Measurements from ENCODE around the gene ZNF69. TPM values are rescaled to one million over a fixed set of nuclear protein-coding genes. Genes with fewer than 3 reads are reported as not detected.

The ZNF69 gene
- total and polyA plus RNA-seq, 2 of the 4 experiments (the other 2 are of a cell fraction): 2.7 to 12.0 TPM

- H4K5ac ChIP-seq (ENCODE audit: low read depth, low read length): no peak overlapping the region
- in situ Hi-C loops (cut with MboI; ENCODE audit: low sequenced_read_pairs): no loop called here
- no peak overlapping the region for H3K4me3 ChIP-seq (ENCODE audit: insufficient read depth, low read depth, low read length)
- intact Hi-C loops (cut with micrococcal nuclease): no loop called here
- DNase-seq: no peak
- no peak overlapping the region for H4K8ac ChIP-seq (ENCODE audit: low read depth in 2 of 2, low read length in 2 of 2)
- no peak overlapping the region for H3K14ac ChIP-seq (replicated peaks; ENCODE audit: low read depth, low read length)
- H3K4ac ChIP-seq (ENCODE audit: low read depth, low read length): no peak overlapping the region
- H3K79me1 ChIP-seq (ENCODE audit: low read depth in 1 of 2, low read length in 2 of 2): no peaks in the 10 kb centered on the region; a peak in 1 of 4 replicates
- H2BK20ac ChIP-seq (ENCODE audit: low read depth, low read length): no peak overlapping the region
- no peaks in the 10 kb centered on the region for H3K27me3 ChIP-seq (ENCODE audit: control insufficient read depth, insufficient read depth, low read length)
- BruUV-seq (replicated peaks): no TSS peak
- no peak overlapping the region for H3K23ac ChIP-seq (ENCODE audit: low read depth, low read length)
- H3K9me1 ChIP-seq (ENCODE audit: insufficient read depth, low read length): no peaks in the 10 kb centered on the region
- H3K27ac ChIP-seq (ENCODE audit: insufficient read depth, low read length): no peak overlapping the region
- H2BK120ac ChIP-seq (ENCODE audit: low read depth, low read length): no peak overlapping the region
- H2BK5ac ChIP-seq (ENCODE audit: low read depth, low read length, poor library complexity, severe bottlenecking): no peak overlapping the region
- H3K9me3 ChIP-seq (ENCODE audit: control insufficient read depth, insufficient read depth, low read length): peaks cover 29% of the 10 kb centered on the region
- H3K56ac ChIP-seq (ENCODE audit: extremely low read depth, insufficient read depth, low read length): no peak overlapping the region
- H4K91ac ChIP-seq (ENCODE audit: insufficient read depth, low read depth, low read length): no peak overlapping the region
- no peak overlapping the region for H2AK9ac ChIP-seq (replicated peaks; ENCODE audit: low read depth, low read length, poor library complexity)
- ChIA-PET CTCF (no interaction called here), POLR2A (ENCODE audit: unreplicated experiment) (no interaction called here)
- peaks cover 6% of the 10 kb centered on the region; the same call in 1 of the 2 replicates for H3K36me3 ChIP-seq (ENCODE audit: control insufficient read depth, insufficient read depth, low read length)
- no peaks in the 10 kb centered on the region for H3K4me1 ChIP-seq (ENCODE audit: control insufficient read depth, insufficient read depth, low read length)
- no peaks in the 10 kb centered on the region for H4K20me1 ChIP-seq (ENCODE audit: insufficient read depth, low read length)
- H2AK5ac ChIP-seq (ENCODE audit: low read depth, low read length): no peak overlapping the region
- H2BK15ac ChIP-seq (ENCODE audit: low read depth, low read length): no peak overlapping the region
- no peak overlapping the region for H3K18ac ChIP-seq (ENCODE audit: low read depth, low read length)
- WGBS, 2 experiments (ENCODE audit: extremely low coverage in 2 of 2, insufficient read length in 1 of 2): no CpG with 5 or more reads among the region's 1 CpG
- TF ChIP-seq BHLHE40 (IDR thresholded peaks at IDR 0.05; ENCODE audit: low read depth, low read length): no peak
- TF ChIP-seq POLR2A (IDR thresholded peaks at IDR 0.05; ENCODE audit: low read depth, low read length): no peak
- dilution Hi-C loops (cut with HindIII; ENCODE audit: low sequenced_read_pairs, unreplicated experiment): no loop called here
- no peak overlapping the region for H3K9ac ChIP-seq (ENCODE audit: low read depth, low read length)
- H3K4me2 ChIP-seq (ENCODE audit: low read depth, low read length): no peak overlapping the region
- H2AFZ ChIP-seq (replicated peaks; ENCODE audit: low read length, poor library complexity): no peak overlapping the region
- ATAC-seq (ENCODE audit: low read depth): no peak
Measured at GRCh38 chr19:11873762-11874161, 13.8 kb upstream of the ZNF69 start.
